Embryonic facial prominence (tissue), 1 donor: ENCODE results near the gene CASS4.
A peak's percentile ranks its signal among the peaks of the same experiment; 100 is the strongest.
"Not testable (repeated sequence)": the region's sequence is repeated elsewhere in the genome, so short reads cannot be mapped to it uniquely, and the experiment has no call there.

Source experiments
- DNase-seq: peaks from one replicate; pipeline ENCODE4 v3.0.0-alpha.2; 2016; ENCODE audit errors: extremely low spot score

CASS4 gene

GRCh38 chr20:56411759-56412472 is at the start of gene CASS4:
Gene CASS4 (plus strand): TSS chr20:56412260. CDS start chr20:56412459, 199 bp downstream.
- no peak for DNase-seq

- DNase-seq: no peak
These were observed 49.1 kb upstream of the CASS4 start for GRCh38 chr20:56362833-56363413.

- DNase-seq: no peak
These were observed 48.6 kb upstream of the CASS4 start for GRCh38 chr20:56363491-56363890.

GRCh38 chr20:56368351-56369134 is 43.5 kb upstream of the CASS4 start:
- no peak for DNase-seq

- no peak for DNase-seq
These were observed 42.9 kb upstream of the CASS4 start for GRCh38 chr20:56369179-56369578.

GRCh38 chr20:56371977-56372376 is 40.1 kb upstream of the CASS4 start:
- no peak for DNase-seq

GRCh38 chr20:56372850-56373249 is 39.2 kb upstream of the CASS4 start:
- no peak for DNase-seq

GRCh38 chr20:56373942-56374341 is 38.1 kb upstream of the CASS4 start:
- DNase-seq: no peak

- DNase-seq: no peak
These were observed 35.7 kb upstream of the CASS4 start for GRCh38 chr20:56376331-56376730.

- no peak for DNase-seq
These were observed 33.7 kb upstream of the CASS4 start for GRCh38 chr20:56378386-56378785.

GRCh38 chr20:56380375-56380774 is 31.7 kb upstream of the CASS4 start:
- no peak for DNase-seq

- DNase-seq: no peak
These were observed 30.6 kb upstream of the CASS4 start for GRCh38 chr20:56381501-56381900.

GRCh38 chr20:56382696-56383095 is 29.4 kb upstream of the CASS4 start:
- DNase-seq: no peak

- no peak for DNase-seq
These were observed 28.7 kb upstream of the CASS4 start for GRCh38 chr20:56383334-56383733.

- no peak for DNase-seq
These were observed 26.9 kb upstream of the CASS4 start for GRCh38 chr20:56385130-56385529.

- DNase-seq: no peak
These were observed 25.8 kb upstream of the CASS4 start for GRCh38 chr20:56386219-56386618.

- DNase-seq: no peak
These were observed 23.2 kb upstream of the CASS4 start for GRCh38 chr20:56388882-56389281.

GRCh38 chr20:56389807-56390206 is 22.3 kb upstream of the CASS4 start:
- DNase-seq: no peak

GRCh38 chr20:56390396-56390795 is 21.7 kb upstream of the CASS4 start:
- not testable (repeated sequence) for DNase-seq

- no peak for DNase-seq
These were observed 21.0 kb upstream of the CASS4 start for GRCh38 chr20:56391037-56391436.

GRCh38 chr20:56391596-56392131 is 20.4 kb upstream of the CASS4 start:
- DNase-seq: no peak

- peak; percentile 92 for DNase-seq
These were observed 19.8 kb upstream of the CASS4 start, which contains the start of the genes AURKA and CSTF1 for GRCh38 chr20:56392132-56392880. Gene AURKA (minus strand): TSS chr20:56392215. CDS start chr20:56388197, 4,018 bp downstream. Gene CSTF1 (plus strand): TSS chr20:56392645. CDS start chr20:56395553, 2,908 bp downstream.
